Activated CD8-positive, alpha-beta T cell treated with anti-CD3 and anti-CD28 coated beads for 36 hours (primary cell): ENCODE results near the gene SORL1. TPM values are rescaled to one million over a fixed set of nuclear protein-coding genes. Genes with fewer than 3 reads are reported as not detected.
A peak's percentile ranks its signal among the peaks of the same experiment; 100 is the strongest.

Experiments used
- ATAC-seq: fragments of 200-7000 bp; cut with Tn5 transposase; one replicate; pipeline ENCODE4 v1.10.0; 2021; ENCODE audit warnings: mild to moderate bottlenecking, moderate library complexity
- CTCF ChIA-PET: fragments of 350-600 bp; sonication (Branson Sonifier 250); formaldehyde crosslinking; loops from one replicate; lab custom pipeline; 2021; ENCODE audit warnings: antibody characterized with exemption; lab: Charles Lee
- POLR2A ChIA-PET: fragments of 350-600 bp; sonication (Branson Sonifier 250); formaldehyde crosslinking; loops from one replicate; lab custom pipeline; 2021; ENCODE audit warnings: antibody characterized with exemption; lab: Charles Lee
- DNase-seq: peaks from one replicate; pipeline ENCODE4 v3.0.0-alpha.2; 2020
- H3K27ac Mint-ChIP-seq: one replicate; pipeline ENCODE4 v1.8.0; 2021; ENCODE audit warnings: mild to moderate bottlenecking, mixed read lengths
- H3K27me3 Mint-ChIP-seq: one replicate; pipeline ENCODE4 v1.8.0; 2021; ENCODE audit warnings: mixed read lengths
- H3K36me3 Mint-ChIP-seq: one replicate; pipeline ENCODE4 v1.8.0; 2021; ENCODE audit warnings: low read depth, mixed read lengths
- H3K4me1 Mint-ChIP-seq: one replicate; pipeline ENCODE4 v1.8.0; 2021; ENCODE audit warnings: low read depth, mixed read lengths
- H3K4me3 Mint-ChIP-seq: one replicate; pipeline ENCODE4 v1.8.0; 2021; ENCODE audit warnings: mild to moderate bottlenecking, moderate library complexity, mixed read lengths
- H3K9me3 Mint-ChIP-seq: one replicate; pipeline ENCODE4 v1.8.0; 2021; ENCODE audit warnings: mixed read lengths
- CTCF ChIP-seq: fragments of 200-600 bp; IDR thresholded peaks from one replicate; pipeline ENCODE4 v1.8.0; 2022; ENCODE audit warnings: antibody characterized with exemption, mild to moderate bottlenecking
- intact Hi-C: fragments of 100-400 bp; cut with micrococcal nuclease; formaldehyde crosslinking; loops from one replicate; pipeline ENCODE4 v1.10.0; 2022
- total RNA-seq, 2 experiments: library from RNA; stranded (reverse); gene quantifications; one replicate each; pipeline ENCODE4 v1.2.3, GENCODE V29; 2021

SORL1 gene
- total RNA-seq, 2 experiments from 2014 or later = 61.1 to 64.6 TPM

DNA sequence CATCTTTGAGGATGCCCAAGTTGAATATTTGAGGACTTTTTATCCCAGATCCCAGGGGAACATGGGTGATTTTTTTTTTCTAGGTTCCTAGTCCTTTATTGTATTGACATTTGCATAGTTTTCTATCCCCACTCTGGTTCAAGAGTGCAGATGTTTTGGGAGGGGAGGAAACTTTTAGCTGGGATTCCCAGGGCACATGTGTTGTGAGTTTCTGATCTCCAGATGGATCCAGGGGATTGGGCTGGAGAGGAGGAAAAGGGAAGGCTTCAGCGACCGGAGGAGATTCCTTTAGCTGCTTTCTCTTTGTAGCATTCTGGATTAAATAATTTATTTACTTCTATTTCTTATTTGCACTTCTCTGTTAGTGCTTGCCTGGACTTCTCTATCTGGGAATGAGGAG lies 15.4 kb downstream of the SORL1 start:
- H3K36me3 Mint-ChIP-seq = peaks cover 39% of the 10 kb centered on the region
- POLR2A ChIA-PET = interaction anchor here (0.9 to 9.4 kb wide), 11 partner anchors 8 to 143 kb away, joined by 3 to 180 read pairs (median 4); partner anchors contain the start of genes SORL1 and SORL1-AS1
- H3K27ac Mint-ChIP-seq = peak overlapping the region; percentile 98
- no peaks in the 10 kb centered on the region for H3K27me3 Mint-ChIP-seq
- peak overlapping the region; percentile 57 for H3K4me3 Mint-ChIP-seq
- TF ChIP-seq CTCF = no peak
- H3K9me3 Mint-ChIP-seq = no peaks in the 10 kb centered on the region
- ATAC-seq (no peak), DNase-seq (no peak)
- intact Hi-C loops = loop anchor here (10.0 kb wide), 2 partner anchors 67 to 97 kb away; no protein-coding TSS in a partner anchor
- CTCF ChIA-PET = interaction anchor here (1.0 to 8.1 kb wide), 9 partner anchors 11 to 125 kb away, joined by 3 to 78 read pairs (median 5); partner anchors contain the start of genes SORL1 and SORL1-AS1
- H3K4me1 Mint-ChIP-seq = peaks cover 92% of the 10 kb centered on the region

DNA sequence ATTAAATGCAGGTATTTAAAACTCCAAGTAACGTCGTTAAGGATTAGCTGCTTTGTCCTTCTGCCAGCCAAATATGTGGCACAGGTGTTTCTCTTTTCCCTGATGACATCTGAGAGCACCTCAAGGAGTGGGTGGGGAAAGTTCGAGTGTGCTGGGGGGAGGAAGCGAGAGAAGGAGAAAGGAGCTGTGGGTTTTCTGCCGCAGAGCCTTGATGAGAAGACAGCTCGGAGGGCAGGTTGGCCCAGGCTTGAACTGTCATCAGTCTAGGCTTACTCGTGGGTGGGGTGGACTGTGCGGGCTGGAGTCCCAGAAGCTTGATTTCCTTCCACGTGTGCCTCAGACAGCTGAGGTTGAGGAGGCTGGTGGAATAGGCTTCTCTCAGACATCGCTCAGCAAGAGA lies 15.9 kb downstream of the SORL1 start:
- POLR2A ChIA-PET = interaction anchor here (0.9 to 9.4 kb wide), 12 partner anchors 8 to 143 kb away, joined by 3 to 180 read pairs (median 4); partner anchors contain the start of genes SORL1 and SORL1-AS1

GRCh38 chr11:121469910-121470309 lies 17.8 kb downstream of the SORL1 start:
- intact Hi-C loops = loop anchor here (10.0 kb wide), 2 partner anchors 65 to 95 kb away; no protein-coding TSS in a partner anchor

More for the DNA sequence above, 15.9 kb downstream of the SORL1 start:
- intact Hi-C loops = loop anchor here (1.0 to 10.0 kb wide), 3 partner anchors 67 to 122 kb away; no protein-coding TSS in a partner anchor
- no peaks in the 10 kb centered on the region for H3K27me3 Mint-ChIP-seq
- ATAC-seq (peak; percentile 40), DNase-seq (peak; percentile 93)
- H3K36me3 Mint-ChIP-seq = peaks cover 40% of the 10 kb centered on the region
- peak overlapping the region; percentile 98 for H3K27ac Mint-ChIP-seq
- CTCF ChIA-PET = interaction anchor here (0.8 to 8.1 kb wide), 10 partner anchors 11 to 124 kb away, joined by 3 to 78 read pairs (median 4); partner anchors contain the start of genes SORL1 and SORL1-AS1
- peaks cover 92% of the 10 kb centered on the region for H3K4me1 Mint-ChIP-seq
- TF ChIP-seq CTCF = no peak
- peak overlapping the region; percentile 57 for H3K4me3 Mint-ChIP-seq
- H3K9me3 Mint-ChIP-seq = no peaks in the 10 kb centered on the region

DNA sequence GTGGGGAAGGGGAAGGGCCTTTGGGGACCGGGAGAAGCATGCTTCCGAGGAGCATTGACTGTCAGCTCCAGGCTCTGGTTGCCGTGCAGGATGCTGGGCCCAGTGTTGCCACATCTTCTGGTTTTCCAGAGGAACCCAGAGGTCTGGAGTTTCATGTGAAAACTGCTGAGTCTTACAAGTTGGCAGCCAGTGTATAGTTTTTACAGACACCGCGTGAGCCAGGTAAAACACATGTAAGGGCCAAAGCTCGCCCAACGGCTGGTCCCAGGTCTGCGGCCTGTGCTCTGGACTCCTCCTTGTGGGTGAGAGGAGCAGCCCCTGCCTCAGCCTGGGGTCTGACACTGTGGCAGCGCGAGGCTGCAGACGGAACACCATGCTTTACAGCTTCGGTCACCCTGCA lies 19.1 kb downstream of the SORL1 start:
- H3K4me3 Mint-ChIP-seq = no peak overlapping the region
- peaks cover 60% of the 10 kb centered on the region for H3K36me3 Mint-ChIP-seq
- H3K27ac Mint-ChIP-seq = peak overlapping the region; percentile 81

More at GRCh38 chr11:121469910-121470309, 17.8 kb downstream of the SORL1 start:
- TF ChIP-seq CTCF = no peak
- POLR2A ChIA-PET = interaction anchor here (0.6 to 9.4 kb wide), 3 partner anchors 17 to 159 kb away, joined by 3 to 180 read pairs (median 4); partner anchors contain the start of genes SORL1 and SORL1-AS1
- ATAC-seq = no peak
- no peak for DNase-seq
- no peaks in the 10 kb centered on the region for H3K9me3 Mint-ChIP-seq
- no peaks in the 10 kb centered on the region for H3K27me3 Mint-ChIP-seq
- CTCF ChIA-PET = interaction anchor here (1.0 to 1.6 kb wide), 3 partner anchors 10 to 19 kb away, joined by 3 to 5 read pairs (median 4); no protein-coding TSS in a partner anchor
- H3K4me3 Mint-ChIP-seq = no peak overlapping the region
- H3K4me1 Mint-ChIP-seq = peaks cover 91% of the 10 kb centered on the region
- peaks cover 50% of the 10 kb centered on the region for H3K36me3 Mint-ChIP-seq
- H3K27ac Mint-ChIP-seq = peak overlapping the region; percentile 98

More for the DNA sequence above, 19.1 kb downstream of the SORL1 start:
- no peak for ATAC-seq
- Mint-ChIP-seq H3K9me3 (no peaks in the 10 kb centered on the region), H3K27me3 (no peaks in the 10 kb centered on the region), H3K4me1 (peaks cover 90% of the 10 kb centered on the region)
- POLR2A ChIA-PET = interaction anchor here (1.0 to 2.1 kb wide), 2 partner anchors 10 to 19 kb away, joined by 3 to 8 read pairs; partner anchors contain the start of genes SORL1 and SORL1-AS1
- intact Hi-C loops = no loop called here
- DNase-seq = no peak
- CTCF ChIA-PET = no interaction called here
- no peak for TF ChIP-seq CTCF
